HCT116 (cell line): ENCODE measurements around the gene TENM4. TPM values are rescaled to one million over a fixed set of nuclear protein-coding genes. Genes with fewer than 3 reads are reported as not detected.

Experiments
- ATAC-seq: fragments of 200-7000 bp; cut with Tn5 transposase; 2 replicates; pipeline ENCODE4 v1.9.1; 2020; ENCODE audit warnings: mild to moderate bottlenecking, moderate library complexity
- BruUV-seq: library from RNA; stranded (reverse); fragments of 400-500 nt; replicated peaks from 2 replicates; lab custom pipeline; 2021; lab: Mats Ljungman, UMichigan
- CTCF ChIA-PET: fragments of 300-600 bp; sonication (Branson Sonifier 250); formaldehyde crosslinking; loops from one replicate; lab custom pipeline; 2021; ENCODE audit warnings: antibody characterized with exemption; lab: Charles Lee
- POLR2A ChIA-PET: fragments of 300-600, 350-600 bp; sonication (Branson Sonifier 250); formaldehyde crosslinking; loops from one replicate; lab custom pipeline; 2021; ENCODE audit warnings: antibody characterized with exemption; lab: Charles Lee
- RAD21 ChIA-PET, 2 experiments: fragments of 300-600 bp; sonication (Branson Sonifier 250); formaldehyde crosslinking; loops; one replicate each; lab custom pipeline; 2023; ENCODE audit warnings: low total read pairs in 2 of 2; ENCODE audit not compliant: uncharacterized antibody in 2 of 2, unreplicated experiment in 2 of 2, low non-redundant PET in 1 of 2; lab: Charles Lee
- DNase-seq: peaks from one replicate; pipeline ENCODE4 v3.0.0-alpha.2; 2010; ENCODE audit warnings: low read depth, low spot score
- H2AFZ ChIP-seq: fragments of 200-600 bp; shearing (Covaris generic), sonication (generic); 2 replicates; pipeline ENCODE4 v1.6.1; 2017; ENCODE audit warnings: low read depth, mixed run types, mixed read lengths, antibody characterized with exemption, low read length; ENCODE audit not compliant: poor library complexity, severe bottlenecking
- H3K27ac ChIP-seq: 2 replicates; pipeline ENCODE4 v1.5.1; 2012; ENCODE audit warnings: low read depth, low read length
- H3K27me3 ChIP-seq: fragments of 200-600 bp; sonication (generic); 2 replicates; pipeline ENCODE4 v1.6.1; 2016; ENCODE audit warnings: mixed run types, low read length, mixed read lengths; ENCODE audit not compliant: insufficient read depth
- H3K36me3 ChIP-seq, 2 experiments: fragments of 200-500 bp in 1 of 2; fragments of 200-600 bp in 1 of 2; sonication (Bioruptor generic) in 1 of 2; sonication (generic) in 1 of 2; 2 replicates each; pipeline versions ENCODE4 v1.5.1 to v1.6.1; 2014 to 2016; ENCODE audit warnings: low read length in 2 of 2, inconsistent platforms in 1 of 2, mixed read lengths in 1 of 2, mixed run types in 1 of 2; ENCODE audit not compliant: insufficient read depth in 2 of 2, control insufficient read depth in 1 of 2
- H3K4me1 ChIP-seq, 2 experiments: fragments of 200-600 bp in 1 of 2; sonication (generic) in 1 of 2; 2 replicates each; pipeline versions ENCODE4 v1.5.1 to v1.6.1; 2012 to 2017; ENCODE audit warnings: low read length in 2 of 2, inconsistent platforms in 1 of 2, mild to moderate bottlenecking in 1 of 2, mixed read lengths in 1 of 2, mixed run types in 1 of 2, moderate library complexity in 1 of 2; ENCODE audit not compliant: insufficient read depth in 2 of 2, control insufficient read depth in 1 of 2
- H3K4me2 ChIP-seq: fragments of 200-600 bp; sonication (generic); 2 replicates; pipeline ENCODE4 v1.6.1; 2017; ENCODE audit warnings: mixed run types, low read length, mixed read lengths
- H3K4me3 ChIP-seq, 2 experiments: fragments of 200-600 bp in 1 of 2; sonication (generic) in 1 of 2; replicated peaks in 1 of 2; 2 replicates each; pipeline ENCODE4 v1.5.1; 2011 to 2016; ENCODE audit warnings: low read length in 2 of 2, control low read depth in 1 of 2, low read depth in 1 of 2, mild to moderate bottlenecking in 1 of 2, mixed read lengths in 1 of 2, mixed run types in 1 of 2
- H3K79me2 ChIP-seq: fragments of 200-600 bp; sonication (generic); 2 replicates; pipeline ENCODE4 v1.6.1; 2017; ENCODE audit warnings: mild to moderate bottlenecking, mixed run types, low read length, moderate library complexity, mixed read lengths; ENCODE audit not compliant: insufficient read depth
- H3K9ac ChIP-seq: fragments of 200-600 bp; sonication (generic); 2 replicates; pipeline ENCODE4 v1.6.1; 2016; ENCODE audit warnings: low read length, mixed read lengths
- H3K9me2 ChIP-seq: fragments of 200-600 bp; sonication (generic), shearing (Covaris generic); 2 replicates; pipeline ENCODE4 v1.6.1; 2017; ENCODE audit warnings: mixed run types, mild to moderate bottlenecking, moderate library complexity; ENCODE audit not compliant: insufficient read depth
- H3K9me3 ChIP-seq, 2 experiments: fragments of 200-500 bp in 1 of 2; fragments of 200-600 bp in 1 of 2; sonication (Bioruptor generic) in 1 of 2; sonication (generic) in 1 of 2; 2 replicates each; pipeline ENCODE4 v1.6.1; 2014 to 2017; ENCODE audit warnings: low read length in 2 of 2, mixed read lengths in 2 of 2, inconsistent platforms in 1 of 2, low read depth in 1 of 2, mild to moderate bottlenecking in 1 of 2, mixed run types in 1 of 2, moderate library complexity in 1 of 2; ENCODE audit not compliant: control insufficient read depth in 1 of 2, insufficient read depth in 1 of 2
- H4K20me1 ChIP-seq: fragments of 200-600 bp; sonication (generic), shearing (Covaris generic); 2 replicates; pipeline ENCODE4 v1.6.1; 2017; ENCODE audit warnings: mixed run types, mild to moderate bottlenecking, moderate library complexity; ENCODE audit not compliant: insufficient read depth
- CBX3 ChIP-seq: IDR thresholded peaks from 2 replicates; pipeline ENCODE4 v1.6.1; 2012; ENCODE audit warnings: low read depth
- EGR1 ChIP-seq: IDR thresholded peaks from 2 replicates; pipeline ENCODE4 v1.6.1; 2012; ENCODE audit warnings: low read depth
- EZH2phosphoT487 ChIP-seq: fragments of 200-600 bp; IDR thresholded peaks from 2 replicates; pipeline ENCODE4 v1.6.1; 2018; ENCODE audit warnings: antibody characterized with exemption, borderline replicate concordance
- FOSL1 ChIP-seq: IDR thresholded peaks from 2 replicates; pipeline ENCODE4 v1.6.1; 2012; ENCODE audit warnings: low read depth
- JUND ChIP-seq: IDR thresholded peaks from 2 replicates; pipeline ENCODE4 v1.6.1; 2012
- POLR2AphosphoS5 ChIP-seq: IDR thresholded peaks from 2 replicates; pipeline ENCODE4 v1.6.1; 2011; ENCODE audit warnings: mild to moderate bottlenecking, low read depth, low read length, moderate library complexity
- RAD21 ChIP-seq: IDR thresholded peaks from 2 replicates; pipeline ENCODE4 v1.6.1; 2012; ENCODE audit warnings: low read depth, mild to moderate bottlenecking
- SP1 ChIP-seq: IDR thresholded peaks from 2 replicates; pipeline ENCODE4 v1.6.1; 2012; ENCODE audit warnings: low read depth
- SRF ChIP-seq: IDR thresholded peaks from 2 replicates; pipeline ENCODE4 v1.6.1; 2012; ENCODE audit warnings: low read depth
- ZFX ChIP-seq: fragments of 450-650 bp; IDR thresholded peaks from 2 replicates; pipeline ENCODE4 v1.6.1; 2017
- intact Hi-C: fragments of 100-400 bp; cut with micrococcal nuclease; formaldehyde crosslinking; loops from 2 replicates; pipeline ENCODE4 v1.10.0; 2022
- total RNA-seq: library from RNA; stranded (reverse); gene quantifications from one replicate; pipeline ENCODE4 v1.2.1, GENCODE V29; 2021; ENCODE audit not compliant: unreplicated experiment
- TF ChIP-seq, protein P1 (sequence below), 3 experiments: fragments of 200-600 bp in 1 of 3; sonication (generic) in 1 of 3; IDR thresholded peaks in 2 of 3; conservative IDR thresholded peaks in 1 of 3; 2 replicates each; pipeline ENCODE4 v1.5.1; 2012 to 2017; ENCODE audit warnings: low read depth in 2 of 3, low read length in 2 of 3, antibody characterized with exemption in 1 of 3, borderline replicate concordance in 1 of 3, control low read depth in 1 of 3, mild to moderate bottlenecking in 1 of 3, mixed read lengths in 1 of 3, mixed run types in 1 of 3, moderate library complexity in 1 of 3; ENCODE audit not compliant: insufficient read depth in 1 of 3
- TF ChIP-seq, protein P2 (sequence below): IDR thresholded peaks from 2 replicates; pipeline ENCODE4 v1.6.1; 2012; ENCODE audit warnings: low read depth
- TF ChIP-seq, protein P3 (sequence below): IDR thresholded peaks from 2 replicates; pipeline ENCODE4 v1.6.1; 2012

Gene TENM4
- total RNA-seq, 1 experiment from 2014 or later: 0.05 TPM

DNA sequence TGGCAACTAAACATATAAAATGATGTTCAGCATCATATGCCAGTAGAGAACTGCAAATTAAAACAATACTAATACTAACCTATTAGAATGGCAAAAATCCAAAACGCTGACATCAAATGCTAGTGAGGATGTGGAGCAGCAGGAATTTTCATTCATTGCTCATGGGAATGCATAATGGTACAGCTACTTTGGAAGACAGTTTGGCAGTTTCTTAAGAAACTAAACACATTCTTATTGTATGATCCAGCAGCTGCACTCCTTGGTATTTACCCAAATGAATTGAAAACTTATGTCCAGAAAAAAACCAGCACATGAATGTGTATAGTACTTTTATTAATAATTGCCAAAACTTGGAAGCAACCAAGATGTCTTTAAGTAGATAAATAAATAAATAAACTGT lies 258.0 kb downstream of the TENM4 start (continued):
- TF ChIP-seq FOSL1: no peak

DNA sequence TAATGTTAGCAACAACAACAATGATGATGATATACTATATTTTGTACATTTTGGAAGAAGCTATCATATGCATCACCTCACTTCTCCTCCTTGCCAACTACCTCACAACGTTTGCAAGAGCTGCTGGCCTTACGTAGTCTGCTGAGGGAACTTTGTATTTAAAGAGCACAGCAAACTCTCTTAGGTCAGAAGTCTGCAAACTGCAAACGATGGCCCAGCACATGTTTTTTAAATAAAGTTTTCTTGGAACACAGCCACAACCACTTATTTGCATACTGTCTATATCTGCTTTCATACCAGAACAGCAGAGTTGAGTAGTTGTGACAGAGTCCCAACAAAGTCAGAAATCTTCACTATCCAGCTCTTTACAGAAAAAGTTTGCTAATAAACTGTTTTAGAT lies 261.7 kb downstream of the TENM4 start:
- TF ChIP-seq, protein P1, sequence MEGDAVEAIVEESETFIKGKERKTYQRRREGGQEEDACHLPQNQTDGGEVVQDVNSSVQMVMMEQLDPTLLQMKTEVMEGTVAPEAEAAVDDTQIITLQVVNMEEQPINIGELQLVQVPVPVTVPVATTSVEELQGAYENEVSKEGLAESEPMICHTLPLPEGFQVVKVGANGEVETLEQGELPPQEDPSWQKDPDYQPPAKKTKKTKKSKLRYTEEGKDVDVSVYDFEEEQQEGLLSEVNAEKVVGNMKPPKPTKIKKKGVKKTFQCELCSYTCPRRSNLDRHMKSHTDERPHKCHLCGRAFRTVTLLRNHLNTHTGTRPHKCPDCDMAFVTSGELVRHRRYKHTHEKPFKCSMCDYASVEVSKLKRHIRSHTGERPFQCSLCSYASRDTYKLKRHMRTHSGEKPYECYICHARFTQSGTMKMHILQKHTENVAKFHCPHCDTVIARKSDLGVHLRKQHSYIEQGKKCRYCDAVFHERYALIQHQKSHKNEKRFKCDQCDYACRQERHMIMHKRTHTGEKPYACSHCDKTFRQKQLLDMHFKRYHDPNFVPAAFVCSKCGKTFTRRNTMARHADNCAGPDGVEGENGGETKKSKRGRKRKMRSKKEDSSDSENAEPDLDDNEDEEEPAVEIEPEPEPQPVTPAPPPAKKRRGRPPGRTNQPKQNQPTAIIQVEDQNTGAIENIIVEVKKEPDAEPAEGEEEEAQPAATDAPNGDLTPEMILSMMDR (IDR thresholded peaks at IDR 0.05 in 2 of 3, conservative IDR thresholded peaks at IDR 0.05 in 1 of 3; ENCODE audit: borderline replicate concordance in 1 of 3, insufficient read depth in 1 of 3, low read depth in 2 of 3, low read length in 2 of 3): no peak
- TF ChIP-seq JUND (no peak), ZFX (no peak), RAD21 (no peak), SP1 (no peak), EGR1 (no peak), POLR2AphosphoS5 (no peak), SRF (no peak), EZH2phosphoT487 (no peak), CBX3 (no peak)
- TF ChIP-seq, protein P2, sequence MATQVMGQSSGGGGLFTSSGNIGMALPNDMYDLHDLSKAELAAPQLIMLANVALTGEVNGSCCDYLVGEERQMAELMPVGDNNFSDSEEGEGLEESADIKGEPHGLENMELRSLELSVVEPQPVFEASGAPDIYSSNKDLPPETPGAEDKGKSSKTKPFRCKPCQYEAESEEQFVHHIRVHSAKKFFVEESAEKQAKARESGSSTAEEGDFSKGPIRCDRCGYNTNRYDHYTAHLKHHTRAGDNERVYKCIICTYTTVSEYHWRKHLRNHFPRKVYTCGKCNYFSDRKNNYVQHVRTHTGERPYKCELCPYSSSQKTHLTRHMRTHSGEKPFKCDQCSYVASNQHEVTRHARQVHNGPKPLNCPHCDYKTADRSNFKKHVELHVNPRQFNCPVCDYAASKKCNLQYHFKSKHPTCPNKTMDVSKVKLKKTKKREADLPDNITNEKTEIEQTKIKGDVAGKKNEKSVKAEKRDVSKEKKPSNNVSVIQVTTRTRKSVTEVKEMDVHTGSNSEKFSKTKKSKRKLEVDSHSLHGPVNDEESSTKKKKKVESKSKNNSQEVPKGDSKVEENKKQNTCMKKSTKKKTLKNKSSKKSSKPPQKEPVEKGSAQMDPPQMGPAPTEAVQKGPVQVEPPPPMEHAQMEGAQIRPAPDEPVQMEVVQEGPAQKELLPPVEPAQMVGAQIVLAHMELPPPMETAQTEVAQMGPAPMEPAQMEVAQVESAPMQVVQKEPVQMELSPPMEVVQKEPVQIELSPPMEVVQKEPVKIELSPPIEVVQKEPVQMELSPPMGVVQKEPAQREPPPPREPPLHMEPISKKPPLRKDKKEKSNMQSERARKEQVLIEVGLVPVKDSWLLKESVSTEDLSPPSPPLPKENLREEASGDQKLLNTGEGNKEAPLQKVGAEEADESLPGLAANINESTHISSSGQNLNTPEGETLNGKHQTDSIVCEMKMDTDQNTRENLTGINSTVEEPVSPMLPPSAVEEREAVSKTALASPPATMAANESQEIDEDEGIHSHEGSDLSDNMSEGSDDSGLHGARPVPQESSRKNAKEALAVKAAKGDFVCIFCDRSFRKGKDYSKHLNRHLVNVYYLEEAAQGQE: no peak
- TF ChIP-seq, protein P3, sequence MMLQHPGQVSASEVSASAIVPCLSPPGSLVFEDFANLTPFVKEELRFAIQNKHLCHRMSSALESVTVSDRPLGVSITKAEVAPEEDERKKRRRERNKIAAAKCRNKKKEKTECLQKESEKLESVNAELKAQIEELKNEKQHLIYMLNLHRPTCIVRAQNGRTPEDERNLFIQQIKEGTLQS: no peak
- TF ChIP-seq, all 23 proteins: peak for 0
- no peak overlapping the region for H3K4me3 ChIP-seq
- peaks cover 47% of the 10 kb centered on the region for H3K27me3 ChIP-seq
- no peaks in the 10 kb centered on the region for H3K9me2 ChIP-seq
- no peaks in the 10 kb centered on the region for H3K79me2 ChIP-seq
- no TSS peak for BruUV-seq
- H3K9ac ChIP-seq: no peak overlapping the region
- no peak for DNase-seq
- ChIA-PET POLR2A (no interaction called here), RAD21 (no interaction called here), CTCF (no interaction called here)
- H3K4me2 ChIP-seq: no peak overlapping the region
- no peaks in the 10 kb centered on the region for H4K20me1 ChIP-seq
- intact Hi-C loops: no loop called here
- no peaks in the 10 kb centered on the region for H3K4me1 ChIP-seq
- ATAC-seq: no peak
- no peaks in the 10 kb centered on the region for H3K9me3 ChIP-seq
- no peak overlapping the region for H3K27ac ChIP-seq
- no peaks in the 10 kb centered on the region for H3K36me3 ChIP-seq
- no peak overlapping the region for H2AFZ ChIP-seq
